ENCODE measurements around the gene NET1. TPM values are rescaled to one million over a fixed set of nuclear protein-coding genes. Genes with fewer than 3 reads are reported as not detected.

The NET1 gene
- total and polyA plus RNA-seq, 2 donors (not counting 3 experiments of a cell fraction or from before 2014, with no cell fraction given), result 14.4 to 46.3 TPM

DNA sequence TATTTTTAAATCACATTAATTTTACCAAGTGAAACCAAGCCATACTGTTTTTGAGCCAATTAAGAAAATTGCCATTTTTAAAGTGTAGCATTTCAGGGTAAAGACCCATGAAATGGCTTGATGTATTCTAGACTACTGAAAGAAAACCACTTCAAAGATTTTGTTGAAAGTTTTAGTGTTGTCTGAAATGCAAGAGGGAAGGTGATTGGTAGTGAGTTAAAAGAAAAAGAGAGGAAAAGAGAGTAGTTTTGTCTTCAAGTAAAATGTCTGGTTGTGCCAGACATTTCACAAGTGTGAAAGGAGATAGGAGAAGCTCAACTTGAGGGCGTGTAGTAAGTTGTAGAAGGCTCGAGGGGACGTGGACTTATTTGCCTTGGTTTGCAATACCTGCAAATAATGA lies 45.4 kb downstream of the NET1 start:
- Histone ChIP-seq H3K9me3 (replicated peaks; ENCODE audit: control insufficient read depth, insufficient read depth, low read length) (no peaks in the 10 kb centered on the region), H4K20me1 (replicated peaks; ENCODE audit: control insufficient read depth, extremely low read depth, insufficient read depth, low read length) (no peaks in the 10 kb centered on the region), H3K27me3 (ENCODE audit: control insufficient read depth in 2 of 2, insufficient read depth in 2 of 2, low read length in 2 of 2) (no peaks in the 10 kb centered on the region), H2AFZ (ENCODE audit: low read depth, low read length) (no peak overlapping the region), H3K9ac (replicated peaks; ENCODE audit: extremely low read depth, insufficient read depth, low read length) (no peak overlapping the region), H3K4me3 (replicated peaks in 1 of 3; ENCODE audit: insufficient read depth in 1 of 3, low read depth in 1 of 3, low read length in 3 of 3) (no peak overlapping the region), H3K9me1 (replicated peaks; ENCODE audit: control insufficient read depth, extremely low read depth, insufficient read depth, low read length) (no peaks in the 10 kb centered on the region), H3K27ac (ENCODE audit: insufficient read depth, low read depth, low read length) (no peak overlapping the region), H3K4me2 (ENCODE audit: insufficient read depth, low read length) (no peak overlapping the region), H3K79me2 (ENCODE audit: control insufficient read depth, insufficient read depth, low read length) (no peaks in the 10 kb centered on the region), H3K4me1 (ENCODE audit: control insufficient read depth, extremely low read depth, insufficient read depth, low read length) (no peaks in the 10 kb centered on the region), H3K36me3 (ENCODE audit: control insufficient read depth in 2 of 2, extremely low read depth in 1 of 2, insufficient read depth in 2 of 2, low read length in 2 of 2) (peaks cover 20 to 29% of the 10 kb centered on the region in 2 experiments)
- FAIRE-seq (no peak), DNase-seq (ENCODE audit: low read depth, low spot score) (no peak)
- TF ChIP-seq FOS (IDR thresholded peaks at IDR 0.05; ENCODE audit: borderline replicate concordance, insufficient read depth, low read length) (no peak), GATA2 (IDR thresholded peaks at IDR 0.05; ENCODE audit: insufficient read depth, insufficient read length, low read depth, low read length) (no peak), EZH2 (IDR thresholded peaks at IDR 0.05; ENCODE audit: borderline replicate concordance, low read depth, low read length, severe bottlenecking) (no peak), POLR2AphosphoS5 (IDR thresholded peaks at IDR 0.05; ENCODE audit: insufficient read depth, low read depth, low read length) (no peak), POLR2A (IDR thresholded peaks at IDR 0.05; ENCODE audit: low read depth, low read length) (no peak), MYC (IDR thresholded peaks at IDR 0.05; ENCODE audit: low read depth, low read length) (no peak), JUN (IDR thresholded peaks at IDR 0.05; ENCODE audit: borderline replicate concordance, insufficient read depth, insufficient read length, low read depth) (no peak)
- TF ChIP-seq, protein P1, sequence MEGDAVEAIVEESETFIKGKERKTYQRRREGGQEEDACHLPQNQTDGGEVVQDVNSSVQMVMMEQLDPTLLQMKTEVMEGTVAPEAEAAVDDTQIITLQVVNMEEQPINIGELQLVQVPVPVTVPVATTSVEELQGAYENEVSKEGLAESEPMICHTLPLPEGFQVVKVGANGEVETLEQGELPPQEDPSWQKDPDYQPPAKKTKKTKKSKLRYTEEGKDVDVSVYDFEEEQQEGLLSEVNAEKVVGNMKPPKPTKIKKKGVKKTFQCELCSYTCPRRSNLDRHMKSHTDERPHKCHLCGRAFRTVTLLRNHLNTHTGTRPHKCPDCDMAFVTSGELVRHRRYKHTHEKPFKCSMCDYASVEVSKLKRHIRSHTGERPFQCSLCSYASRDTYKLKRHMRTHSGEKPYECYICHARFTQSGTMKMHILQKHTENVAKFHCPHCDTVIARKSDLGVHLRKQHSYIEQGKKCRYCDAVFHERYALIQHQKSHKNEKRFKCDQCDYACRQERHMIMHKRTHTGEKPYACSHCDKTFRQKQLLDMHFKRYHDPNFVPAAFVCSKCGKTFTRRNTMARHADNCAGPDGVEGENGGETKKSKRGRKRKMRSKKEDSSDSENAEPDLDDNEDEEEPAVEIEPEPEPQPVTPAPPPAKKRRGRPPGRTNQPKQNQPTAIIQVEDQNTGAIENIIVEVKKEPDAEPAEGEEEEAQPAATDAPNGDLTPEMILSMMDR (IDR thresholded peaks at IDR 0.05; ENCODE audit: extremely low read depth in 1 of 2, insufficient read depth in 1 of 2, low read depth in 1 of 2, low read length in 2 of 2), result no peak
- TF ChIP-seq, protein P2, sequence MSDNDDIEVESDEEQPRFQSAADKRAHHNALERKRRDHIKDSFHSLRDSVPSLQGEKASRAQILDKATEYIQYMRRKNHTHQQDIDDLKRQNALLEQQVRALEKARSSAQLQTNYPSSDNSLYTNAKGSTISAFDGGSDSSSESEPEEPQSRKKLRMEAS (IDR thresholded peaks at IDR 0.05; ENCODE audit: insufficient read depth, insufficient read length), result no peak
- ChIA-PET CTCF (interaction anchor here (2.6 kb wide), 1 partner anchor 165 kb away, joined by 9 read pairs; no protein-coding TSS in a partner anchor), POLR2A (no interaction called here)
- intact Hi-C loops (cut with micrococcal nuclease), result no loop called here
- TSS peak; percentile 32 for BruUV-seq (replicated peaks)
- dilution Hi-C loops (cut with MboI; ENCODE audit: extremely low pct_ligation_motif_present, low sequenced_read_pairs), result no loop called here
